Measurements from ENCODE around the gene HEXA.

DNA sequence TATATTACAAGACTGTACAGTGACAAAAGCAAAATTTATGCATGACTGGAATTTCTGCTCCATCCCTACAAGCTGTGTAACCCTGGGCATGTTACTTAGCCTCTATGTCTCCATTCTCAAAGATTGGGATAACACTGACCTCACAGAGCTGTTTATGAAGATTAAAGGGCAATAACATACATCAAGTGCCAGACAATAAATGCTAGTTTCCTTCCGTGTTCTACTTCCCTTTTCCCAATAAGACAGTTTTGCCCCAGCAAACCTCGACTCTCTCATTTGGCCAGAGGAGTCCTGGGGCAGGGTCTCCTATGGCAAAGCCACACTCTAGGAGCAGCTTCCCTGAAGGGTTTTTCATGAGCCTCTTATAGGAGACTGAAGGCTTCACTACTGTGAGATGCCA is 7.5 kb downstream of the HEXA start:
- no peak for TF ChIP-seq EZH2 (IDR thresholded peaks at IDR 0.05; ENCODE audit: insufficient read depth, low read length)
- TF ChIP-seq, protein P1, sequence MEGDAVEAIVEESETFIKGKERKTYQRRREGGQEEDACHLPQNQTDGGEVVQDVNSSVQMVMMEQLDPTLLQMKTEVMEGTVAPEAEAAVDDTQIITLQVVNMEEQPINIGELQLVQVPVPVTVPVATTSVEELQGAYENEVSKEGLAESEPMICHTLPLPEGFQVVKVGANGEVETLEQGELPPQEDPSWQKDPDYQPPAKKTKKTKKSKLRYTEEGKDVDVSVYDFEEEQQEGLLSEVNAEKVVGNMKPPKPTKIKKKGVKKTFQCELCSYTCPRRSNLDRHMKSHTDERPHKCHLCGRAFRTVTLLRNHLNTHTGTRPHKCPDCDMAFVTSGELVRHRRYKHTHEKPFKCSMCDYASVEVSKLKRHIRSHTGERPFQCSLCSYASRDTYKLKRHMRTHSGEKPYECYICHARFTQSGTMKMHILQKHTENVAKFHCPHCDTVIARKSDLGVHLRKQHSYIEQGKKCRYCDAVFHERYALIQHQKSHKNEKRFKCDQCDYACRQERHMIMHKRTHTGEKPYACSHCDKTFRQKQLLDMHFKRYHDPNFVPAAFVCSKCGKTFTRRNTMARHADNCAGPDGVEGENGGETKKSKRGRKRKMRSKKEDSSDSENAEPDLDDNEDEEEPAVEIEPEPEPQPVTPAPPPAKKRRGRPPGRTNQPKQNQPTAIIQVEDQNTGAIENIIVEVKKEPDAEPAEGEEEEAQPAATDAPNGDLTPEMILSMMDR (IDR thresholded peaks at IDR 0.05; ENCODE audit: insufficient read depth, low read depth, low read length) = no peak

All from astrocyte (in vitro differentiated cells and primary cell).